GM12891 (cell line): Measurements from ENCODE around the gene DOCK2.
A peak's percentile ranks its signal among the peaks of the same experiment; 100 is the strongest.

Experiments used
- PAX5 ChIP-seq: IDR thresholded peaks from 2 replicates; pipeline ENCODE4 v1.6.1; 2011; ENCODE audit warnings: low read length, moderate library complexity, mild to moderate bottlenecking; ENCODE audit not compliant: insufficient read depth, severe bottlenecking
- POLR2A ChIP-seq: IDR thresholded peaks from 2 replicates; pipeline ENCODE4 v1.6.1; 2011; ENCODE audit warnings: low read depth, low read length, control low read depth
- POLR2AphosphoS5 ChIP-seq: IDR thresholded peaks from 2 replicates; pipeline ENCODE4 v1.6.1; 2011; ENCODE audit warnings: low read depth, low read length, control low read depth
- POU2F2 ChIP-seq: IDR thresholded peaks from 2 replicates; pipeline ENCODE4 v1.6.1; 2011; ENCODE audit warnings: low read depth, mild to moderate bottlenecking, control low read depth, low read length, moderate library complexity
- SPI1 ChIP-seq: IDR thresholded peaks from 2 replicates; pipeline ENCODE4 v1.6.1; 2011; ENCODE audit warnings: low read depth, low read length, control low read depth
- TAF1 ChIP-seq: IDR thresholded peaks from 2 replicates; pipeline ENCODE4 v1.6.1; 2011; ENCODE audit warnings: low read depth, low read length, control low read depth

DNA sequence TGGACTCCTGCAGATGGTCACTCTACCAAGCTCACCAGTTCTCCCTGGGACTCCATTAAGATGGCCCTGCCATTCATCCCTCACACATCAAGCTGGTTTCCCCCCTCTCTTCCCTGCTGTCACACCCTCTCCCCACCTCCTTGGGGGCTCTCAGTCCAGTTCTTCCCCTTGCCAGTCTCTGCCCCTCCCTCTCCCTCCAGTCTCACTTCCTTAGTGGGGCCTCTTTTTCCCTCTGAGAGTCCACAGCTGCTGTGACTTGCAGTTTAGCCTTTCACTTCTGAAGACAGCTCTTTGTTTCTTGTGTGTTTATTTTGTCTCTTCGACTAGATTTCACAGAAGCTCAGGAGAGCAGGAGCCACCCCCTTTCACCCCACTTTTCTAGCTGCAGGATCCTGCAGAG lies 10.5 kb downstream of the DOCK2 start:
- TF ChIP-seq POLR2A, result no peak
- TF ChIP-seq POLR2AphosphoS5, result no peak
- TF ChIP-seq PAX5, result no peak
- no peak for TF ChIP-seq TAF1
- peak; percentile 83 for TF ChIP-seq SPI1
- TF ChIP-seq POU2F2, result no peak
